HUES48 (cell line): ENCODE data around the gene PLA2G15.
A peak's percentile ranks its signal among the peaks of the same experiment; 100 is the strongest.

ENCODE experiments used
- H3K27ac ChIP-seq: one replicate; pipeline ENCODE4 v1.7.0; 2013; ENCODE audit warnings: low read depth, low read length, inconsistent platforms
- H3K27me3 ChIP-seq: 2 replicates; pipeline ENCODE4 v1.6.1; 2013; ENCODE audit warnings: mild to moderate bottlenecking, low read length; ENCODE audit not compliant: control insufficient read depth, insufficient read depth
- H3K36me3 ChIP-seq: 2 replicates; pipeline ENCODE4 v1.6.1; 2013; ENCODE audit warnings: low read length; ENCODE audit not compliant: control insufficient read depth, insufficient read depth
- H3K4me1 ChIP-seq: 2 replicates; pipeline ENCODE4 v1.6.1; 2013; ENCODE audit warnings: mild to moderate bottlenecking, low read length; ENCODE audit not compliant: control insufficient read depth, insufficient read depth
- H3K4me3 ChIP-seq: 2 replicates; pipeline ENCODE4 v1.5.1; 2013; ENCODE audit warnings: mild to moderate bottlenecking, low read depth, low read length
- H3K9ac ChIP-seq: 2 replicates; pipeline ENCODE4 v1.6.1; 2013; ENCODE audit warnings: mild to moderate bottlenecking, low read depth, low read length, moderate library complexity
- H3K9me3 ChIP-seq: 2 replicates; pipeline ENCODE4 v1.6.1; 2013; ENCODE audit warnings: low read length; ENCODE audit not compliant: control insufficient read depth, insufficient read depth

PLA2G15 gene

DNA sequence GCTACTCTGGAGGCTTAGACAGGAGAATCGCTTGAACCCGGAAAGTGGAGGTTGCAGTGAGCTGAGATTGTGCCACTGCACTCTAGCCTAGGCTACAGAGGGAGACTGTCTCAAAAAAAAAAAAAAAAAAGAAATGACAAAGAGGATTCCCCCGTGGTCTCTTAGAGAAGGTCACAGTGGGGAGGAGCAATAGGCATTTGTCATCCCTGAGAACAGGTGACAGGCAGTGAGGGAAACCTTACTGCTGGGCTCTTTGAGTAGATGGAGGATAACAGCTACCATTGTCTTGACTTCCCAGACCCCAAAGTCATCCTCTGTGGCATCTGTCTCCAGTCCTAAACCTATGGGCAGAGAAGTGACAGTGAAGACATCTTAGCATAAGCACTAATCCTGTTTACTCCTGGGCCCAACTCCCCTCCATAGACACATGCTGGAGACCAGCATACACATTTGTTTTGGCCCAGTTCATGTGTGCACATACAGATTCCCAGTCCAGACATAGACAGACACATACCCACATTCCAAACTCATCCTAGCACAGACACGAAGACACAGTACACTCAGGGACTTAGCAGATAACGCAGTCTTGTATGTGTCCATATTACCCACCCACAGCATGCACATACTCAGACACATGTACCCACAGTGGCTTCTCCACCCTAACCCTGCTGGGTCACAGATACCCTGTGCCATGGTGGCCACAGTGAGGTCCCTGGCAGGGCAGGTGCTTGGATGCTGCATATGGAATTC is 11.9 kb upstream of the PLA2G15 start:
- H3K36me3 ChIP-seq, result peaks cover 53% of the 10 kb centered on the region
- no peak overlapping the region for H3K27ac ChIP-seq
- H3K9ac ChIP-seq, result no peak overlapping the region
- H3K4me3 ChIP-seq, result 0 out of 2 replicates have a peak overlapping the region, but pooled peaks have one; percentile 22
- H3K27me3 ChIP-seq, result no peaks in the 10 kb centered on the region
- no peaks in the 10 kb centered on the region for H3K9me3 ChIP-seq
- H3K4me1 ChIP-seq, result peaks cover 18% of the 10 kb centered on the region

DNA sequence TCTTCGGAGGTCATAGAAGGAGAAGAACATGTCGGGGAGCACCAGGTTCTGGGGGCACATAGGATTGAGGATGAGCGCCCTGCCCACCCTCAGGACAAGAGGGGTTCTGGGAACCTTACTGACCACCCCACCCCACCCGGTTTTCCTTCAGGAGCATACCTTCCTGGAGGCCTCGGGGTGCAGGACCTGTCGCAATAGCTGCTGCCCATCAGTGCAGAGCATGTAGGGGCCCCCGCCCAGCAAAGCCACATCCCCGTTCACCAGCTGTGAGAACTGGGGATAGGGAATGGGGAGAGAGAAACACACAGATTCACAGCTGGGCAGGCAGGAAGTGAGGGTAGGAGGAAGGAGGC is 11.4 kb upstream of the PLA2G15 start:
- Histone ChIP-seq H3K36me3 (peaks cover 47% of the 10 kb centered on the region), H3K9me3 (no peaks in the 10 kb centered on the region), H3K4me3 (0 out of 2 replicates have a peak overlapping the region, but pooled peaks have one; percentile 82), H3K4me1 (peaks cover 18% of the 10 kb centered on the region), H3K27ac (no peak overlapping the region), H3K9ac (no peak overlapping the region), H3K27me3 (no peaks in the 10 kb centered on the region)

DNA sequence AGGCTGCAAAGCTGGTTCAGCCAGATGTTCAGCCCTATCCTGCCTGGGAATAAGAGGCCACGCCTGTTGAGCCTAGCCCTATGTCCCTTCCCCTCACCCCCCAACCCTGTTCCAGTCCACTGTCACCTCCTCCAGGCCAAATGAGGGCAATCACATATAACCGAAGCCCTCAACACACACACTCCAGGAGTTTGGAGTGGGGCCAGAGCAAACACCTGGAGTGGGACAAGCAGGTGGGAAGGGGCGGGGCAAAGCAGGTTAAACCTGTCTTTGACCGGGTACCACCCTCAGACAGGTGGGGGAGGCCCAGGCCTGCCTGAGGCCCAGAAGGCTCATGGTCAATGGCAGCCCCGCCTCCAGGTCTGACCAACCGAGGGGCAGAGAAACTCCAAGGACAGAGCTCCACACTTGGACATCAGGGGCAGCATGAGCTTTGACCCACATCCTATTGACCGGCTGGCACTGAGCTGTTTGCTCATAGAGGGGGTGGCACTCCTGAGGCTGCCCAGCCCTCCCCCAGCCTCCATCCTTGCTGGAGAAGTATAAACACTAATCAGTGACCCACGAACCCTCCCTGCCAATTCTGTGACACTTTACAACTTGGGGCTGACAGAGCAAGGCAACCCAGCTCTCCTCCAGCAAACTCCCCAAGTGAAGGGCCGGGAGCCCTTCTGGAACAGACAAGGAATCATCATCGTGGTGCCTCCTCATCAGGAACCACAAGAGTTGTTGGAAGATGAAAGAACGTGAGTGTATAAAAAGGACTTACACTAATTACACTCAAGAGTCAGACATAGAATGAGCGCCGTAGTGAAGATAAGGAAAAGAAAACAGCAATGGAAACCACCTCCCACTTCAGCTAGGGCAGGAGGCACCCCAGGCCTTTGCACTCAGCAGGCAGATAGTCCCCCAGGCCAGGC is 10.7 kb upstream of the PLA2G15 start:
- H3K9me3 ChIP-seq, result no peaks in the 10 kb centered on the region
- H3K4me3 ChIP-seq, result peak overlapping the region; percentile 82
- H3K27me3 ChIP-seq, result no peaks in the 10 kb centered on the region
- peaks cover 43% of the 10 kb centered on the region for H3K36me3 ChIP-seq
- peaks cover 18% of the 10 kb centered on the region for H3K4me1 ChIP-seq
- H3K27ac ChIP-seq, result no peak overlapping the region
- no peak overlapping the region for H3K9ac ChIP-seq

DNA sequence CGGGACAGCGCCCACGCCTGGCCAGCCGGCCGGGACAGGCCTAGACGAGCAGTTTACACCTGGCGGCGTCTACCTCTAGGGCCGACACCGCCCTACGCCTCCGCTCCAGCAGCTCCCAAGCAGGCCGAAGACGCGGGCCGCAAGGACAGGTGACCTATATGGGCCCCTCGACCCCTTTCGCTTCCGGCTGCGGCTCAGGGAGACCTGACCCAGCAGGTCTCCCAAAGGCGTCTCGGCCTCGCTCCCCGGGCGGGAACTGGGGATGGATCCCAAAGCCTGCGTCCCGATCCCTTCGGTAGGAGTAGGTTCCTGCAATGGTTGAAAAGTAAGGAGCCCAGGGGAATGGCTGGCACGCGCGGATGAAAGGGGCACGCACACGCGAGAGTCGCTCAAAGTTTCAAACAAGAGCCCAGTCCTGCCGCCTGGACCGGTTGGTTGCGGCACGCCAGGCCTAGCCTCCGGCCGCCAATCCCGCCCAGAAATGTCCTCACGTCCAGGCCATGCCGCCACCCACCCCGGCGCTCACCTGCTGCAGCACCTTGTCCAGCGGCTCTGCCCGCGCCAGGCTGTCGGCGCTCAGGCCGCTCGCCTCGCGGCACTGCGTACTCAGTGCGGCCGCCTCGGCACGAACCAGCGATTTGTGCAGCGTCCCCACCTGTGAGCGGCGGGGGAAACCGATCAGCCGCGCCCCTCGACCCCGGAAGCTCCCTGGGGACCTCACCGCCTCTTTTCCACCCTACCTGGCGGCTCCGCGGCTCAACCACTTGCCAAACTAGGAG is 9.9 kb upstream of the PLA2G15 start:
- H3K36me3 ChIP-seq, result peaks cover 34% of the 10 kb centered on the region
- H3K4me3 ChIP-seq, result peak overlapping the region; percentile 82
- H3K27me3 ChIP-seq, result no peaks in the 10 kb centered on the region
- peak overlapping the region; percentile 83 for H3K9ac ChIP-seq
- no peaks in the 10 kb centered on the region for H3K9me3 ChIP-seq
- peak overlapping the region; percentile 95 for H3K27ac ChIP-seq
- H3K4me1 ChIP-seq, result peaks cover 22% of the 10 kb centered on the region

DNA sequence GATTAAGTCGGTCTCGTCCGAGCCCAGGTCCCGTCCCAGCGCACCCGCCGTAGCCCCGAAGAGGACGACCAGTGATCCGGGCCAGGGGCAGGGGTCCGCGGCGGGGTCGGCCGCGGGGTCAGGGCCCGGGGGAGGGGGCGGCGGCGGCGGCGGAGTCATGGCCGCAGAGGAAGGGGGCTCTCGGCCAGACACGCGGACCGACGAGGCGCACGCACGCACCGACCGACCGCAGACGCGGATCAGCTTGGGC is 9.4 kb upstream of the PLA2G15 start, which contains the start of gene ESRP2:
ESRP2 (minus strand) TSS at position 241 of the 250 bp plus-strand sequence; CDS start at position 159, 82 bp downstream.
- Histone ChIP-seq H3K27me3 (no peaks in the 10 kb centered on the region), H3K9me3 (no peaks in the 10 kb centered on the region), H3K9ac (peak within 1 kb of the TSS; percentile 83), H3K4me1 (peaks cover 22% of the 10 kb centered on the region), H3K4me3 (peak within 1 kb of the TSS; percentile 82), H3K36me3 (peaks cover 29% of the 10 kb centered on the region), H3K27ac (peak within 1 kb of the TSS; percentile 95)

GRCh38 chr16:68236137-68236825 is 8.9 kb upstream of the PLA2G15 start:
- no peaks in the 10 kb centered on the region for H3K27me3 ChIP-seq
- H3K9ac ChIP-seq, result peak overlapping the region; percentile 83
- peaks cover 24% of the 10 kb centered on the region for H3K36me3 ChIP-seq
- H3K9me3 ChIP-seq, result no peaks in the 10 kb centered on the region
- peak overlapping the region; percentile 95 for H3K27ac ChIP-seq
- peaks cover 22% of the 10 kb centered on the region for H3K4me1 ChIP-seq
- peak overlapping the region; percentile 82 for H3K4me3 ChIP-seq

DNA sequence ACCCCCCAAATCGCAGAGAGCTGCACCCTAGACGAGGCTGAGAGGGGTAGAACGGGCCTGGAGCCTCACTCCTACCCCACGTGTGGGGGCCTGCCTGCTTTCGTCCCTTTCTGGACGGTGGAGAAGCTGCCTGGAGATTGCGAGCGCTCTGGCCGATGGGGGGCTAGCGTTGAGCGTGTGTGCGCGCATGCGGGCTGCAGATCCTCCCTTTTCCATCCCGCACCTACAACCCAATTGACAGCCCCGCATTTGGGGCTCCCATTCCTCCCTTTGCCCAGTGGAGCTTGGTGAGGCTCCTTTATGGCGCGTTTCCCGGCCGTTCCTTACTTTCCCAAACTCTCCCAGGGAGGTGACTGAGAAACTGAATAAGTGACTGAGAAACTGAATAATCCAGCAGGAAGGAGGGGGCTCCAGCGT is 8.3 kb upstream of the PLA2G15 start:
- no peaks in the 10 kb centered on the region for H3K9me3 ChIP-seq
- peak overlapping the region; percentile 82 for H3K4me3 ChIP-seq
- peaks cover 22% of the 10 kb centered on the region for H3K4me1 ChIP-seq
- H3K27me3 ChIP-seq, result no peaks in the 10 kb centered on the region
- H3K27ac ChIP-seq, result peak overlapping the region; percentile 95
- peaks cover 19% of the 10 kb centered on the region for H3K36me3 ChIP-seq
- H3K9ac ChIP-seq, result peak overlapping the region; percentile 60

DNA sequence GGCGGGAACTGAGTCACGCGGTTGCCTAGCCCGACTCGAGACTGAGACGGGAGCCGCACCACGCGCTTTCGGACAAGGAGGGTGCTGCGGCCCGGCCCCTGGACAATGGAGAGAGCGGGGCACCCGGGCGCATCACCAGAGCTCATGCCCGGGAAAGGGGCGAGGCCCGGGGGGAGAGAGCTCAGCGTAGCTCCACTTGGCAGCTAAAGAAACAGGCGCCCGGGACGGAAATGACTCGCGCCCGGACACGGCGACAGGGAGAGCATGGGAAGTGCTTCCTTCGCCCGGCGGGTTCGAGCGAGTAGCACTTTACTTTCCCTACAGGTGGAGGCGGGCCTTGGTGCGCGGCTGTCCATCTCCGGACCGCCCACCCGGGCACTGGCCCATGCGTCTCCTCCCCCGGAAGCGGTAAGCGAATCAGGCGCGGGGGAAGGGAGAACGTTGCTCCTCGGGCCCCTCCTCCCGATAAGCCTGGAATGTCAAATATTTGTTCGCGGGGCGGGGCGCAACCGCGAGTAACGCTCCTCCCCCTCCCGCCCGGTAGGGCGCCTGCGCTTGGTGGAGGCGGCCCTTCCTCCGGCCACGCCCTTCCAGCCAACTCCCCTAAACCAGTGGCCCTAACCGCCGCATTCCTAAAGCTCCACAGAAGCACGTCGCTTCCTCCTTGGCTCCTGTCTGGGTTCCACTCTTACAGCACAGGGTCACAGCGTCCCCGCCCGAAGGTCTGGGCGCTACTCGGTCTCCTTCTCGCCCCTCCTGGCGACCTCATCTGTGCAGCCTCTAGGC is 7.7 kb upstream of the PLA2G15 start:
- Histone ChIP-seq H3K9ac (peak overlapping the region; percentile 60), H3K4me1 (peaks cover 22% of the 10 kb centered on the region), H3K4me3 (peak overlapping the region; percentile 82), H3K27ac (peak overlapping the region; percentile 95), H3K9me3 (no peaks in the 10 kb centered on the region), H3K27me3 (no peaks in the 10 kb centered on the region), H3K36me3 (peaks cover 13% of the 10 kb centered on the region)

- no peaks in the 10 kb centered on the region for H3K27me3 ChIP-seq
- peaks cover 8% of the 10 kb centered on the region for H3K36me3 ChIP-seq
- no peaks in the 10 kb centered on the region for H3K9me3 ChIP-seq
- H3K4me3 ChIP-seq, result peak overlapping the region; percentile 52
- peak overlapping the region; percentile 58 for H3K9ac ChIP-seq
- peak overlapping the region; percentile 86 for H3K27ac ChIP-seq
- peaks cover 22% of the 10 kb centered on the region for H3K4me1 ChIP-seq
Measured at GRCh38 chr16:68238029-68238345, 7.2 kb upstream of the PLA2G15 start.

- Histone ChIP-seq H3K27ac (no peak overlapping the region), H3K27me3 (peaks cover 12% of the 10 kb centered on the region), H3K4me1 (peaks cover 11% of the 10 kb centered on the region), H3K4me3 (no peak overlapping the region), H3K9ac (no peak overlapping the region), H3K36me3 (no peaks in the 10 kb centered on the region), H3K9me3 (no peaks in the 10 kb centered on the region)
Measured at GRCh38 chr16:68242085-68242484, 3.1 kb upstream of the PLA2G15 start.
